HG02981 (cell line): ENCODE results near the gene CACNA2D3.
A peak's percentile ranks its signal among the peaks of the same experiment; 100 is the strongest.

Experiments
- ATAC-seq: cut with Tn5 transposase; IDR thresholded peaks from one replicate; pipeline ENCODE4 v1.9.1; 2021; ENCODE audit warnings: mild to moderate bottlenecking, moderate library complexity; ENCODE audit not compliant: unreplicated experiment

Gene CACNA2D3

GRCh38 chr3:54826251-54826691 is 703.9 kb downstream of the CACNA2D3 start:
- no peak for ATAC-seq

DNA sequence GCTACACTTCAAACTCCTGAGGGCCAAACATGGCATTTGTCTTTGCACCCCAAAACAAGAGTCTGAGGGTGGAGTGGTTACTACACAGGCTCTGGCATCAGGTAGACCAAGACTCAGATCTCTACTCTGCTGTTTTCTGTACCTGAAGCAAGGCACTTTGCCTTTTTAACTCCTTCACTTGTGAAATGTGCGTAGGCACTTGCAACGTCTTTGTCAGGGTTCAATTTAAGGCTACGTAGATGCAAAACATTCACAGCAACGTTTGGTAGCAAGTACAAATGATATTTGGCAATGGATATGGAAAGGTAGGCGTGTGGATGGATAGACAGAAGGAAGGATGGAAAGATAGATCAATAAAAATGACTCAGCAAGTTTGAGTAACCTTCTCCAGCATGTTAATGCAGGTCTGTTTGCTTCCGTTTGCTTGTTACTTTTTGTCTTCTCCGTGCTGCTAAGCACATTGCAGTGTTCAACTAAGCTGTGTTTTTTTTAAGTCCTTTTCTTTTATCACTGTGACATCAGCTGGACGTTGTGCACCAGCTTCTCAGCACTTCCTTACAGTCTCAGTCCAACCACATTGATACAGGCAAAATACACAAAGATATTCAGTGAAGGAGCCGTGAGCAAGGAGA is 704.8 kb downstream of the CACNA2D3 start:
- ATAC-seq, result no peak

DNA sequence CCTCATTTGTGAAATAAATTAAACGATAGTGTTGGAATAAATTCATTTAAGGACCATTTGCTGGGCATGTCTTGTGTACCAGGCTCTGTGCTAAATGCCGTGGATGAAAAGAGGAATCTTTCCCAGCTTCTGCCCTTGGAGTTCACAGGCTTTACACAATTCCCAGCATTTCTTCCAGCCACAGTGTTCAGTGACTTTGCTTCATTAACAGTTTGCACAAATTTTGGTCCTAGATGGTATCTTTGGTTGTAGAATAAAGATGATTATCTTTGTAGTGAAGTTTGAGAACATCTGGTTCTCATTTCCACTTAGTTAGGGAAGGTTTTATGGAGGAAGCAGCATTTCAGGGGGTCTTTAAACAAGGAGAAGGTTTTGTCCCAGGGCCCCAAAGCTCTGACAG is 705.4 kb downstream of the CACNA2D3 start:
- ATAC-seq, result no peak

- ATAC-seq, result no peak
Measured at GRCh38 chr3:54830658-54831057, 708.3 kb downstream of the CACNA2D3 start.

GRCh38 chr3:54831112-54831511 is 708.8 kb downstream of the CACNA2D3 start:
- no peak for ATAC-seq

GRCh38 chr3:54832876-54833275 is 710.5 kb downstream of the CACNA2D3 start:
- no peak for ATAC-seq

GRCh38 chr3:54835701-54836100 is 713.3 kb downstream of the CACNA2D3 start:
- ATAC-seq, result no peak

- no peak for ATAC-seq
Measured at GRCh38 chr3:54836871-54837270, 714.5 kb downstream of the CACNA2D3 start.

GRCh38 chr3:54837964-54838363 is 715.6 kb downstream of the CACNA2D3 start:
- ATAC-seq, result no peak

DNA sequence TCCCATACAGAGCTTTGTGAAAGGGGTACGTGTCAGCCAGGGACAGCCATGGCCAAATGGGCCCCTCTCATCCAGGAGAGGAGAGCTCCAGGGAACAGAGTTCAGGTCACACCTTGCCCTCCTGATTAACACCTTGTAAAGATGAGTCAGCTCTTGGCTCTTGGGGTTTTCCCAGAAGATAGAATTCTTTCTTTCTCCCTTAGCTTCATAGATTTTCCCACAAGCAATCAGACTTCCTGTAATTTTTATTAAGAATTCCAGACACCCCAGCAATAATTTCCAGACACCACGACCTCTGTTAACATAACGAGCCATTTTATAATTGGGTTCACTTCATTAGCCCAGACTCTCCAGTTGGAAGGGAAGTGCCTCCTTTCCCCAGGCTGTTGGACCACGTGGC is 719.1 kb downstream of the CACNA2D3 start:
- no peak for ATAC-seq

GRCh38 chr3:54843352-54843751 is 721.0 kb downstream of the CACNA2D3 start:
- no peak for ATAC-seq

GRCh38 chr3:54844211-54844610 is 721.9 kb downstream of the CACNA2D3 start:
- no peak for ATAC-seq

GRCh38 chr3:54845011-54845410 is 722.7 kb downstream of the CACNA2D3 start:
- no peak for ATAC-seq

- no peak for ATAC-seq
Measured at GRCh38 chr3:54845551-54845950, 723.2 kb downstream of the CACNA2D3 start.

DNA sequence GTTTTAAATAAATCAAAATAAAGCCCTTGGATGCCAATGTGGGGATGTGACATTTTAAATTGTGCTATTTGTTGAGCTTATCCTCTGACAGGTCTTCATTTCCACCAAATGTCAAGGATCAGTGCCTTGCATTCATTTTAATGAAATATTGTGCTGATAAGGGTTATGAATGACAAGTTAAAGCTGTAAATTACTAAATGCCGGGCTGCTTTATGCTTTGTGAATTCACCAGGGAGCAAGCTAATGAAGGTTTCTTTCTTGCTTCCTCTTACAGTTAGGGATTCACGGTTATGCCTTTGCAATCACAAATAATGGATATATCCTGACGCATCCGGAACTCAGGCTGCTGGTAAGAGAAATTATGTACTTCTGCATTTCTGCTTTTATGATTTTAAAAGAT is 723.8 kb downstream of the CACNA2D3 start:
- no peak for ATAC-seq

- ATAC-seq, result no peak
Measured at GRCh38 chr3:54847361-54847760, 725.0 kb downstream of the CACNA2D3 start.

- no peak for ATAC-seq
Measured at GRCh38 chr3:54849360-54849759, 727.0 kb downstream of the CACNA2D3 start.

DNA sequence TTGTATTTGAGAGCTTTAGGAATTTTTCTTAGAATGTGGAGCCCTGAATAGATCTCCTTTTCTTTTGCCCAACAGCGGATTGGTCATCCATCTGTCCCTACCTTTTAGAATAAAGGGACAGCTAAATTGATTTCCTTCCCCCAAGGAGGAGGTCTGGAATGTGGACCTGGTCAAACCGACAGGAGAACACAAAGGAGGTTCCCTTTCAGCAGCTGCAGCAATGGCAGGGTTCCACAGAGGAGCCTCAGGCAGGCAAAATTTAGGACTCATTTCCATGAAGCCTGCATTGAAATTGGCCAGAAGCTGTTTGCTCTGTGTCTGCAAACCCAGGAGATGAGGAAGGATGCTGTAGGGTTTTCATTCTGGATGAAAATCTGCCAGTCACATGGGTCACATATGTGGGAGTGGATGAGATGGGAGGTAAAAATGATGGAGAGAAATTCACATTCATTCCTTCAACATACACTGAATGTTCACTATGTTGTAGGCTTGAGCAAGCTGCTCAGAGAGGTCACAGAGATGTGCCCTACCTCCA is 728.2 kb downstream of the CACNA2D3 start:
- no peak for ATAC-seq

- peak; percentile 71 for ATAC-seq
Measured at GRCh38 chr3:54853573-54854404, 731.4 kb downstream of the CACNA2D3 start.

DNA sequence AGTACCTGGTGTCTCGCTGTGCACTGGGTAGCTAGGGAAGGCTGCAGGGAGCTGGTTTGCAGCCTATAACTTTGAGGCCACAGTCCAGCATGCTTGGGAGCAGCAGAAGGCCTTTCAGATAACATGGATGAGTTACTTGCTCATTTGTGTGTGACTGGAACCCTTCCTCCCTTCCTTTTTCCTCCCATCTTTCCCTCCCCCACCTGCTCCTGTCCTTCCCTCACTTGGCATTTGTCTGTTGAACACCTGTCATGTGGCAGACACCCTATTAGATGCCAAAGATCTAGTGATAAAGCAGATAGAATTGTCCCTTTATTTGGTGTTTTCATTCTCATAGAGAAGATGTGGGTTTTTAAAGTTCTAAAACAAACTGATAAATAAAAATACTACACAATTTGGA is 733.9 kb downstream of the CACNA2D3 start:
- ATAC-seq, result no peak

DNA sequence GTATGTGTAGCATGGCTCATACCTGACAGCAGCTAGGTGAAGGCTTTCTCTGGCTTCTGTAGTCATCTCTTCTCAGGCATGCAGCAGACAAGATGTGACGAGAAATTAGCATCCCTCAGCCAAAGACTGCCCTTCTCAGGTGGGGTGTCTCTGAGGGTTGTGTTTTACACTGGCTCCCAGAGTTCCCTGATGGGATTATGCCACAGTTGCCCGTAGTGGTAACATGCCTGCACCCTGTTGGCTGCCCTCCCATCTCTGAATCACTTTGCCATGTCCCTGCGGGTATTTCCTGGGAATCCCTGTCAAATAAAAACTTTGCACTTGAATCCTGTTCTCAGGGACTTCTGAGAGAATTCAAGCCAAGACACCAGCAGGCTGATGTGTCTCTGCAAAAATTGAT is 735.0 kb downstream of the CACNA2D3 start:
- no peak for ATAC-seq
